Adrenal gland (tissue), 5 donors: ENCODE results near the gene CLDND1.

Experiments used
- POLR2A ChIP-seq, 2 donors: fragments of 450-650 bp; IDR thresholded peaks; one replicate each; pipeline ENCODE4 v1.6.1; 2017; ENCODE audit warnings: antibody characterized with exemption in 2 of 2, mild to moderate bottlenecking in 2 of 2, moderate library complexity in 1 of 2
- TF ChIP-seq, protein P1 (sequence below), 6 experiments: fragments of 450-650 bp in 4 of 6; fragments of 200-600 bp in 2 of 6; sonication (generic) in 1 of 6; IDR thresholded peaks; 1 replicate in 5 of 6; 2 replicates in 1 of 6; pipeline versions ENCODE4 v1.5.1 to v1.8.0; 2016 to 2021; ENCODE audit warnings: antibody characterized with exemption in 6 of 6, mild to moderate bottlenecking in 2 of 6, moderate library complexity in 1 of 6
- donor health status: DM: no; HTN: no; CAD: no.

DNA sequence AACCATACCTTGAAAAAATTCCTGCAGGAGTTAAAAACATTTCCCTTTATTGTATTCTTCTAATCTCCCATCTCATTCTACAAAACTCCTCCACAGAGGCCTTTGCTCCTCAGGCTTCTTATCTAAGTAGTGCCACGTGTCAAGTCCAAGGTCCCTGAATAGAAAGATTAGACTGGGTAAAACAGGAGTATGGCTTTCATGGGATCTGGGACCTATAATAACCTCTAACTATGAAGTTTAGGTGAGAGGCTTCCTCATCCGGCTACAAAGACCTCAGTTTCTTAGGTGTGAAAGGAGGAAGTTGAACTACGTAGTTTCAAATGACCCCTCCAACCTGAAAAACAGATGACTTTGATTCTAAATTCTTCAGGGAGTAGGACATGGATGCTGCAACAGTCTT, 29.1 kb upstream of the CLDND1 start:
- TF ChIP-seq, protein P1, sequence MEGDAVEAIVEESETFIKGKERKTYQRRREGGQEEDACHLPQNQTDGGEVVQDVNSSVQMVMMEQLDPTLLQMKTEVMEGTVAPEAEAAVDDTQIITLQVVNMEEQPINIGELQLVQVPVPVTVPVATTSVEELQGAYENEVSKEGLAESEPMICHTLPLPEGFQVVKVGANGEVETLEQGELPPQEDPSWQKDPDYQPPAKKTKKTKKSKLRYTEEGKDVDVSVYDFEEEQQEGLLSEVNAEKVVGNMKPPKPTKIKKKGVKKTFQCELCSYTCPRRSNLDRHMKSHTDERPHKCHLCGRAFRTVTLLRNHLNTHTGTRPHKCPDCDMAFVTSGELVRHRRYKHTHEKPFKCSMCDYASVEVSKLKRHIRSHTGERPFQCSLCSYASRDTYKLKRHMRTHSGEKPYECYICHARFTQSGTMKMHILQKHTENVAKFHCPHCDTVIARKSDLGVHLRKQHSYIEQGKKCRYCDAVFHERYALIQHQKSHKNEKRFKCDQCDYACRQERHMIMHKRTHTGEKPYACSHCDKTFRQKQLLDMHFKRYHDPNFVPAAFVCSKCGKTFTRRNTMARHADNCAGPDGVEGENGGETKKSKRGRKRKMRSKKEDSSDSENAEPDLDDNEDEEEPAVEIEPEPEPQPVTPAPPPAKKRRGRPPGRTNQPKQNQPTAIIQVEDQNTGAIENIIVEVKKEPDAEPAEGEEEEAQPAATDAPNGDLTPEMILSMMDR (IDR thresholded peaks at IDR 0.05): no peak
- TF ChIP-seq POLR2A (IDR thresholded peaks at IDR 0.05): no peak
